HG03159 (cell line): ENCODE results near the gene SRCAP.

Experiments used
- ATAC-seq: cut with Tn5 transposase; IDR thresholded peaks from one replicate; pipeline ENCODE4 v1.9.1; 2021; ENCODE audit warnings: mild to moderate bottlenecking, moderate library complexity; ENCODE audit not compliant: unreplicated experiment

The SRCAP gene

DNA sequence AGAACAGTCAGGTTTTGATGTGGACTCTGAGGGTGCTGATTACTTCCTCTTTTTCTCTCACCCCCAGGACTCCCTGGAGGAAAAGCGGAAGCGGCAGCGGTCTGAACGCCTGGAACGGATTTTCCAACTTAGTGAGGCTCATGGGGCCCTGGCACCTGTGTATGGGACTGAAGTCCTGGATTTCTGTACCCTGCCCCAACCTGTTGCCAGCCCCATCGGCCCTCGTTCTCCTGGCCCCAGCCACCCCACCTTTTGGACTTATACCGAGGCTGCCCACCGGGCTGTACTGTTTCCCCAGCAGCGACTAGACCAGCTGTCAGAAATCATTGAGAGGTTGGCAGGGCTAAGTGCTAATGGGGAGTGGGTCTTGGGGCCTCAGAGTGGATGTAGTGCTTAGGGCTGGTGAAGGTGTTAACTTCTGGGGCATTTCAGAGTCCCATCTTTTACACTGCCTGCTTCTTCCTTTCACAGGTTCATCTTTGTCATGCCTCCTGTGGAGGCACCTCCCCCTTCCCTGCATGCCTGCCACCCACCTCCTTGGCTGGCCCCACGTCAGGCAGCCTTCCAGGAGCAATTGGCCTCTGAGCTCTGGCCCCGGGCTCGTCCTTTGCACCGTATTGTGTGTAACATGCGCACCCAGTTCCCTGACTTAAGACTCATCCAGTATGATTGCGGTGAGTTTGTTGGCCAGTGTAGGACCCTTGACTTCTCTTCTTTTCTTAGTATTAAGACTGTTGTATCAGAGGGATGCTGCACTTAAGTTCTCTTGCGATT lies 30.1 kb downstream of the SRCAP start:
- no peak for ATAC-seq

DNA sequence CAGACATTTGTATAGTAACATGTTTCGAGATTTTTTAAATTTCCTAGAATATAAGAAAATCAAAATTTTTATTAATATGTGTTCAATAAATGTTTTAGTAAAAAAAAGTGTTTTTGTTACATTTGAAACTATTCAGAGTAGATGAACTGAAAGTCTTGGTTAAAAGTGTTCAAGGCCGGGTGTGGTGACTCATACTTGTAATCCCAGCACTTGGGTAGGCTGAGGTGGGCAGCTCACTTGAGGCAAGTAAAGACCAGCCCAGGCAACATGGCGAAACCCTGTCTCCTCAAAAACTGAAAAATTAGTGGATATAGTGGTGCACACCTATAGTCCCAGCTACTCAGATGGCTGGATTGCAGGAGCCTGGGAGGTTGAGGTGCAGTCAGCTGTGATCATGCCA lies 32.4 kb downstream of the SRCAP start:
- ATAC-seq = no peak

DNA sequence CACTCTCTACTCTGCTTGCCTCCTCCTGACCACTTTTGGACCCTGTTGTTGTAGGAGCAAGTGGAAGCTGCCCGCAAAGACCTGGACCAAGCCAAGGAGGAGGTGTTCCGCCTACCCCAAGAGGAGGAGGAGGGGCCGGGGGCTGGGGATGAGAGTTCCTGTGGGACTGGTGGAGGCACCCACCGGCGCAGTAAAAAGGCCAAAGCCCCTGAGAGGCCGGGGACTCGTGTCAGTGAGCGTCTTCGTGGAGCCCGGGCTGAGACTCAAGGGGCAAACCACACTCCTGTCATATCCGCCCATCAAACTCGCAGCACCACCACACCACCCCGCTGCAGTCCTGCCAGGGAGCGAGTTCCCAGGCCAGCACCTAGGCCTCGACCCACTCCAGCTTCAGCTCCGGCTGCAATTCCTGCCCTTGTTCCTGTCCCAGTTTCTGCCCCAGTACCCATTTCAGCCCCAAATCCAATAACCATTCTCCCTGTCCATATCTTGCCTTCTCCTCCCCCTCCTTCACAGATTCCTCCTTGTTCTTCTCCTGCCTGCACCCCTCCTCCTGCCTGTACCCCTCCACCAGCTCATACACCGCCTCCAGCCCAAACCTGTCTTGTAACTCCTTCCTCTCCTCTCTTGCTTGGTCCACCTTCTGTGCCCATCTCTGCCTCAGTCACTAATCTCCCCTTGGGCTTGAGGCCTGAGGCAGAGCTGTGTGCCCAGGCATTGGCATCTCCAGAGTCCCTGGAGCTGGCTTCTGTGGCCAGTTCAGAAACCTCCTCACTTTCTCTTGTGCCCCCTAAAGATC lies 38.2 kb downstream of the SRCAP start:
- no peak for ATAC-seq

DNA sequence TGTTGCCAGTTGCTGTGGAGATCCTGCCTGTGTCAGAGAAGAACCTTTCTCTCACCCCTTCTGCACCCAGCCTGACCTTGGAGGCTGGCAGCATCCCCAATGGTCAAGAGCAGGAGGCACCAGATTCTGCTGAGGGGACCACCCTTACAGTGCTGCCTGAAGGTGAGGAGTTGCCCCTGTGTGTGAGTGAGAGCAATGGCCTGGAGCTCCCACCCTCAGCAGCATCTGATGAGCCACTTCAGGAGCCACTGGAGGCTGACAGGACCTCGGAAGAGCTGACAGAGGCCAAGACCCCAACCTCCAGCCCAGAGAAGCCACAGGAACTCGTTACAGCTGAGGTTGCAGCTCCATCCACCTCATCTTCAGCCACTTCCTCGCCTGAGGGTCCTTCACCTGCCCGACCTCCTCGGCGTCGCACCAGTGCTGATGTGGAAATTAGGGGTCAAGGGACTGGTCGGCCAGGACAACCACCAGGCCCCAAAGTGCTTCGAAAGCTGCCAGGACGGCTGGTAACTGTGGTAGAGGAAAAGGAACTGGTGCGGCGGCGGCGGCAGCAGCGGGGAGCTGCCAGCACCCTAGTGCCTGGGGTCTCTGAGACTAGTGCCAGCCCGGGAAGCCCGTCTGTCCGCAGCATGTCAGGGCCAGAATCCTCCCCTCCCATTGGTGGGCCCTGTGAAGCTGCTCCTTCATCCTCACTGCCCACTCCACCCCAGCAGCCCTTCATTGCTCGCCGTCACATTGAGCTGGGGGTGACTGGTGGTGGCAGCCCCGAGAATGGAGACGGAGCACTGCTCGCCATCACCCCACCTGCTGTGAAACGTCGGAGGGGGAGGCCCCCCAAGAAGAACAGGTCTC lies 39.0 kb downstream of the SRCAP start:
- no peak for ATAC-seq

DNA sequence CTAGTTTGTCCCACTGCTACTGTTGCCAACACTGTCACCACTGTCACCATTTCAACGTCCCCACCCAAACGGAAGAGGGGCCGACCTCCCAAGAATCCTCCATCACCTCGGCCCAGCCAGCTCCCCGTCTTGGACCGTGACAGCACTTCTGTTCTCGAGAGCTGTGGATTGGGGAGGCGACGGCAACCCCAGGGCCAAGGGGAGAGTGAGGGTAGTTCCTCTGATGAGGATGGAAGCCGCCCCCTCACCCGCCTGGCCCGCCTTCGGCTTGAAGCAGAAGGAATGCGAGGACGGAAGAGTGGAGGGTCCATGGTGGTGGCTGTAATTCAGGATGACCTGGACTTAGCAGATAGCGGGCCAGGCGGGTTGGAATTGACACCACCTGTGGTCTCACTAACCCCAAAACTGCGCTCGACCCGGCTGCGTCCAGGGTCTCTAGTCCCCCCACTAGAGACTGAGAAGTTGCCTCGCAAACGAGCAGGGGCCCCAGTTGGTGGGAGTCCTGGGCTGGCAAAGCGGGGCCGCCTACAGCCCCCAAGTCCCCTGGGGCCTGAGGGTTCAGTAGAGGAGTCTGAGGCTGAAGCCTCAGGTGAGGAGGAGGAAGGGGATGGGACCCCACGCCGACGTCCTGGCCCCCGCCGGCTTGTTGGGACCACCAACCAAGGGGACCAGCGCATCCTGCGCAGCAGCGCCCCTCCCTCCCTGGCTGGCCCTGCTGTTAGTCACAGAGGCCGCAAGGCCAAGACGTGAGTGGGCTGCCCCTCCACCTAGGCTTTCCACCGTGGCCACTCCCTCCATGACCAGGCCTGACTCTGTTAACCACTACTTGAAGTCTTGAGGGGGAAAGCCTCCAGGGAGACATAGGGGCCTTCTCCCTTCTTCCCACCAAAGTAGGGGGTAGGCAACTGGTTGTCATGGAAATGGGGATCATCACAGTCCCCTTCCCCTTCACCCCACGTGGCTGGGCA lies 40.3 kb downstream of the SRCAP start:
- no peak for ATAC-seq

DNA sequence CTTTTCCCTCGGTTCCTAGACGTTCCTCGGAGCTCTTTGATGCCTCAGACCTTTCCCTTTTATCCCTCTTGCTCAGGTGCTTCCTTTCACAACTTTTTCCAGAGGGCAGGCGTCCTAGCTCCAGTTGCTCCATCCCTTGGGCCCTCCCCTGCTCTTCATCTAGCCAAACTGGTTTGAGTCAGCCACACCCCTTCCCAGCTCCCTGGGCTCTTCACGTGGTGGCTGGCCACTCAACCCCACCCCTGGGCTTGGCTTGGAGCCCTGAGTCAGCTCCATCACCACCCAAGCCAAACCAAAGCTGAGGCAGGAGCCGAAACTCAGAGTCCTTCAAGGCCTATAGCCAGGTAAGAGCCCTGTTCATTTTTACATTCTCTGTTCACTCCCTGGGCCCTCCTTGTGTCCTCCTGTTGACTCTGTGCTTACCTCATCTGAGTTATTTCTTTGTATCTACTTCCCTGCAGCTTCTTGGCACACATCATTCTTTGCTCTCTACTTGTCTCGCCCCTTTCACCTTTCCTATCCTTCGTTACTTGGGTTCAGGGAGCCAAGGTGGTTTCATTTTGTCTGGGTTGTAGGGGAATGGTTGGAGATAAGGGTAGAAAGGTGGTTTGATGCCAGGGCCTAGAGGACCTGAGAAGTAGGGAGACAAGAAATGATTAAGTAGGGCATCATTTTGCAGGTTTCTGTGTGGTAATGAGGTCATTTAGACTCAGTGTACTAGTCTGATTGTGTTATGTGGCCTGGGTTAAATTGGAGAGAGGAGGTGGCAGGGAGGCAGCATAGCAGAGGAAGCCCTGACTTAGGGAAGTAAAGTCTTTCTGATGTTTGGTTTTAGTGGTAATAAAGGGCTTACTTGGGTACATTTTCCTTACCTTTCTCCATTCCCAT lies 41.6 kb downstream of the SRCAP start:
- no peak for ATAC-seq

DNA sequence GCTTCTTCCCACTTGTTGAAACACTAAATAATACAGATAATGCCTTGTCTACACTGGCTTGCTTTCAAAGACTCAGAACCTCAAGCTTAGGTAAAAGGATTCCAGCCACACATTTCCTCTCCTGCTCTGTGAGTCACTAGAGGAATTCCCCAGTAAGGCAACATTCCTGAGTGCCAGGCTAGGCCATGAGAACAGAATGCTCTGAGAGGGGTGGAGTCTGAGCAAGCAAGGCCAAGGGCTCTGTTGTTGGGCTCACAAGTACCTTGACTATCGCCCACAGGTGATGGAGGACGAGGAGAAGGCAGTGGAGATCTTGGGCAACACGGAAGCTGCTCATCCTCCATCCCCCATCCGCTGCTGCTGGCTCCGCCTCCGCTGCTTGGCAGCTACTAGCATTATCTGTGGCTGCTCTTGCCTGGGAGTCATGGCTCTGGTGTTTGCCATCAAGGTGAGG lies 42.5 kb downstream of the SRCAP start:
- no peak for ATAC-seq

DNA sequence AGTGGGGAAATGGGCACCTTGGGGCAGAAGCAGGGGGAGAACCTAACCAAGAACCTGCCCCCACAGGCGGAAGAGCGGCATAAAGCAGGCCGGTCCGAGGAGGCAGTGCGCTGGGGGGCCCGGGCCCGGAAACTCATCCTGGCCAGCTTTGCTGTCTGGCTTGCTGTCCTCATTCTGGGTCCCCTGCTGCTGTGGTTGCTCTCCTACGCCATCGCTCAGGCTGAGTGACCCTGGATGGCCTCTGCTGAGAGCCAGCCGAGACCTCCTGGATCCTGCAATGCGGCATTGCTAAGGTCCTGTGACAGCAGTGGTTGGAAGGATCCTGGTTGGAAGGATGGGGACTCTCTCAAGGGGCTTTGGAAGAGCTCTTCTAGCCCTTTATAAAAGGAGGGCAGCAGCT lies 44.7 kb downstream of the SRCAP start:
- no peak for ATAC-seq

DNA sequence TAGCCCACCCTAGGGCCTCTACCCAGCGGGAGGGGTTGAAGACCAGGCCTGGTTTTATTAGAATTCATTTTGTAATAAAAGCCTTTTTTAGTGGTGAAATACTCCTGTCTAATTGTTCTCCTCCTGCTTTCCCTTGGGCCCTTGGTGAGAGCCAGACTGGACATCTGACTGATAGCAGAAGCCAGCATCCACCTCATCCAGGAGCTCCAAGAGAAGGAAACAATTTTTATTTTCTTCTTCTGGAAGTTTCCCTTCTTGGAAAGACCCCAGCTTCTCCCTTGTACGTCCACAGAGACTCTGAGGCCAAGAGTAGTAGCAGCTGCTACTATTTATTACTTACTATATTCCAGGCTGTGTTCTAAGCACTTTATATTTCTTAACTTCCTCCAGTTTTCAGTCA lies 45.2 kb downstream of the SRCAP start:
- ATAC-seq = no peak

DNA sequence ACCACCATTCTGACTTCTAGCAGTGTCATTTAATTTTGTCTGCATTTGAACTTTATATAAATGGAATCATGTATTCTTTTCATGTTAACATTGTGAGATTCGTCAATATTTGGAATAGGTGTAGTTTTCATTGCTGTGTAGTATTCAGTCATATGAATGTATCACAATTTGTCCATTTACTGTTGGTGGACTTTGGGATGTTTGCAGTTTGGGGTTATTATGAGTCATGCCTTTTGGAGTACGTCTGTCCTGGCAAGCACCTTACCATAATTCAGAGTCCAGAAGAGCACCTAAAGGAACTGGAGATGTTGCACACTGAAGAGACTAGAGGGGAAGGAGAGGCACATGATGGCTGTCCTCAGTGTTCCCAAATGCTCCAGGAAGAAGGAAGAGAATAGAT lies 46.1 kb downstream of the SRCAP start:
- ATAC-seq = no peak

DNA sequence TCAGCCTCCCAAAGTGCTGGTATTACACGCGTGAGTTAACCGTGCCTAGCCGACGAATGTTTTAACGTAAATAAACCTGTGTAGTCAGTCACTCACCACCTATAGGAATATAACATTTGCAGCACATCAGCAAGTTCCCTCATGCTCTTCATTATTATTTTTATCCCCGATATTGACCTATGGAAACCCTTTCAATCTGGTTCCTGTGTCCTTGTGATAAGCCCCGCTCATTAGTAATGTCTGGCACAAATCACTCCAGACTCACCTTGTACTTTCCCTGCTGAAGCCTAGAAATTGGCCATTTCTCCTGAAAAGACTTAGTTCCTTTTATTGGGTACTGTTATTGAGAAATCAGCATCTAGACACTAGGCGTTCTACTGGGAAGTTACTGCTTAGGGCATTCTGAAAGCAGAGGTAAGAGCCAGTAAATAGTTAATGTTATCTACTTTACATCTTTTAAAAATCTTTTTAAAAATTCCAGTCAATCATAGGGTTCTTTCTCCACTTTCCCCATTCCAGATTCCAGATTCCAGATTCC lies 47.7 kb downstream of the SRCAP start:
- ATAC-seq = no peak

DNA sequence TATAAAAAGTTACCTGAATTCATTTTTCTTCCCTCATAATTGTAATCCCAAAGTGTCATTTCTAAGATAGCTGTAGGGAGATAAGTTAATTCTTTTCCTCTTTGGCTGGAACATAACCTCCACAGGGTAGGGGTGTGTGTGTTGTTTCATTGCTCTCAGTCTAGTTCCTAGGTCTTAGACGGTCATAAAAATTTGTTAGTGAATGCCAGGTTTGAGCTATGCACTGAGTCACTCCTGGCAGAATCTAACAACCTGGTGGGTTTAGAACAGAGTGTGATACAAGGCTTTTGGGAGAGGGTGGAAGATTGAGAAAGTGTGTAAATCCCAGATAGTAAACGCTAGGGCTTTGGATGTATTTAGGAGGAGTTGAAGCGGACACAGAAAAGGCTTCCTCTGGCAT lies 48.4 kb downstream of the SRCAP start:
- no peak for ATAC-seq

DNA sequence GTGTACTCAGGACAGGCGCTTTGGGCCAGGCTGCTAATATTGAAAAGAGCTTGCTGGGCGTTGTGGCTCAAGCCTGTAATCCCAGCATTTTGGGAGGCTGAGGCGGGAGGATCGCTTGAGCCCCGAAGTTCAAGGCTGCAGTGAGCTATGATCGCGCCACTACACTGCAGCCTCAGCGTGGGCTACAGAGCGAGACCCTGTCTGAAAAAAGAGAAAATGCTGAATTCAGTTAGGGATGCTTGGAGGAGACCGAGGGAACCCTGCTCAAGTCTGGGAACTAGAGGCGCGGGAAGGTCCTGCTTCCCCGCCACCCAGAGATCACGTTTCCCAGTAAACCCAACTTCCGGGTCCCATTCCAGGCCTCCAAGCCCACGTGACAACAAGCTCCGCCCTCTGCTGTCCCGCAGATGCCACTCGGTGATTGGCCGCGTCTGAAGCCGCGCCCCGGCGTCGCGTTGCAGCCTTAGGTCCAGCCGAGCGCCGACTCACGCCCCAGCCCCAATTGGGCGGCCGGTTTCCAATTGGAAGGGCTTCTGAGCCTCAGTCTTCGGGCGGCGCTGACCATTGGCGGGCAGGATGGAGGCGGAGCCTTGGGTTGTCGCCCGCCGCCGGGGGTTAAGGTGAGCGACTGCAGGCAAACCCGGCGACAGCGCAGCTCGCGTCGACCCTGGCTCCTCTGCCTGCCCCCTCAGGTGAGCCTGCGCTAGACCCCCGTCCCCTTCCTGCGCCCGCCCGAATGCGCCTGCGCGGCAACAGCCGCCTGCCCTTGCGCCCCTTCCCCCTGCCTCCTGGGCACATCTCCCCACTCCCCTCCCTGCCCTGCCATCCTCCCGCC lies 49.0 kb downstream of the SRCAP start, which contains the start of gene PHKG2:
Gene PHKG2 (plus strand): TSS at position 627 of the 835 bp plus-strand sequence. CDS start 396 bp downstream, outside the sequence.
- ATAC-seq = peak; percentile 96

DNA sequence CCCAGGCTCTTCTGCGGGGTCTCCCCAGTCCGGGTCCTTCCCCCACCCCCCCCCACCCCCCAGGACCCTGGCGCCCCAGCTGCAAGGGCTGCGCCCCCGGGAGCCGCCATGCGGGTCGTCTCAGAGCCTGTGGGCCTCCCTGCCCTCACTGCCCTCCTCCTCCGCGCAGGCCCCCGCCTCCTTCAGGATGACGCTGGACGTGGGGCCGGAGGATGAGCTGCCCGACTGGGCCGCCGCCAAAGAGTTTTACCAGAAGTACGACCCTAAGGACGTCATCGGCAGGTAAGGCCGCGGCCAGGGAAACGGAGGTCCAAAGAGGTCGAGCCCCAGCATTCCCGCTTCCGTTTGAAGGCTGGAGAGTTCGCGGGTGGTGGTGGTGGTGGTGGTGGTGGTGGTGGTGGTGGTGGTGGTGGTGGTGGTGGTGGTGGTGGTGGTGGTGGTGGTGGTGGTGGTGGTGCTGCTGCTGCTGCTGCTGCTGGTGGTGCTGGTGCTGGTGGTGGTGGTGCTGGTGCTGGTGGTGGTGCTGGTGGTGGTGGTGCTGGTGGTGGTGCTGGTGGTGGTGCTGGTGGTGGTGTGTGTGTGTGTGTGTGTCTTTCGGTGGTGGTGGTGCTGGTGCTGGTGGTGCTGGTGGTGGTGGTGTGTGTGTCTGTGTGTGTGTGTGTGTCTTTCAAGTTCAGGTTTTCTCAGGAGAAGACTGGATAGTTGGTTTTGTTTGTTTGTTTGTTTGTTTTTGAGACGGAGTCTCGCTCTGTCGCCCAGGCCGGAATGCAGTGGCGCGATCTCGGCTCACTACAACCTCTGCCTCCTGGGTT lies 49.9 kb downstream of the SRCAP start:
- no peak for ATAC-seq

DNA sequence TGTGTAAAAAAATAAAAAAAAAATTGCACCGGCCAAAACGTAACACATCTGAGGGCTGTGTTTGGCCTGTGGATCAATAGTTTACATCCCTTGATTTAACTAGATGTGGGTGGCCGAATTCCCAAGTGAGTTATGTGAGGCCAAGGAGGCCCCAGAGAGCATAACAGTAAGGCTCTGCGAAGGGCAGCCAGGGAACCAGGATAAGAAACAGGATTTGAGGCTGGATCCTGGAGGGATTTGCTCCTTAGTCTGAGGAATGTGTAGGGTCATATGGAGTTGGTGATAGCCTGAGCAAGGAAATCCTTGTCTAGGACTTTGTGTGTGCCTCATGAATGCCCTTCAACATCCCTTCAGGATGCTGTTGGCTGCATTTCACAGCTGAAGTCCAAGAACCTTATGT lies 51.2 kb downstream of the SRCAP start:
- no peak for ATAC-seq

DNA sequence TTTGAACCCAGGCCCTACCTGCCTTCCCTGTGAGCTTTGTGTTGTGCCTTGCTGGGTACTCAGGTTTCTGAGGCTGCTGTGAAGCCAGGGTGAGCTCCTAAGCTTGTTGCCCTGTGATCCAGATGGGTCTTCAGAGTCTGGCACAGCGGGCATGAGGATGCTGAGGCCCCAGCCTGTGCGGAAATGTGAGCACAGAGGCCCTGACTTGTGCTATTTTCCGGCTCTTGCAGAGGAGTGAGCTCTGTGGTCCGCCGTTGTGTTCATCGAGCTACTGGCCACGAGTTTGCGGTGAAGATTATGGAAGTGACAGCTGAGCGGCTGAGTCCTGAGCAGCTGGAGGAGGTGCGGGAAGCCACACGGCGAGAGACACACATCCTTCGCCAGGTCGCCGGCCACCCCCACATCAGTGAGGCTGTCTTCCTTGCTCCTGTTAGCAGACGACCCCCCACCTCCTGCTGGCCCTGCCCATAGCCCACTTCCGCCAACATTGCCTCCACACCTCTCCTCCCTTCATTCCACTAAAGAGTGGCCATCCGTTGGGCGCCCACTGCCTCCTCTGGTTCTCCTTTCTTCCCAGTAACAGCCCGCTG lies 52.0 kb downstream of the SRCAP start:
- no peak for ATAC-seq

DNA sequence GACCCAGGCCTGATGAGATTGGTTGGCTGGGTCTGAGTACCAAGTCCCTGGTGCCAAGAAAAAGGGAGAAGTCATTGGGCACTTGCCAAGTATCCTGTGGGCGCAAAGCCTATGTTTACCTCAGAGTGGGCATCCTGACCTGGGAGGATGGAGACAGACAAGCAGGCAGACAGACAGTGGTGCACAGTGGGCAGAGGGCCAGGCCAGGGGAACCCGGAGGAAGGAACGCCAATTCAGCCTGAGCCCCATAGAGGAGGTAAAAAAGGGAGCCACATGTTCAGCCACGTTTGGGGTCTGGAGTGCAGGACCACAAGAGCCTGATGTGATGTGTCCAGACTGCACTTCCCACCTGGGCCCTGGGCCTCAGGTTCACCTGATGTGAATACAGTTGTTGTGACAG lies 54.6 kb downstream of the SRCAP start:
- no peak for ATAC-seq
